ENCODE results near the gene ZFP37.
"Not testable (repeated sequence)": the region's sequence is repeated elsewhere in the genome, so short reads cannot be mapped to it uniquely, and the experiment has no call there.

Gene ZFP37

GRCh38 chr9:113056191-113057106, at the start of gene ZFP37:
Gene ZFP37 (minus strand): TSS chr9:113056724. CDS start chr9:113056688, 36 bp downstream.
- Mint-ChIP-seq H3K4me3 (no peak within 1 kb of the TSS), H3K27me3 (peaks cover 18% of the 10 kb centered on the region), H3K9me3 (peaks cover 8% of the 10 kb centered on the region), H3K27ac (no peak within 1 kb of the TSS), H3K36me3 (ENCODE audit: low read depth) (peaks cover 13% of the 10 kb centered on the region), H3K4me1 (no peaks in the 10 kb centered on the region)
- ATAC-seq, result peak; percentile 95
- peak; percentile 78 for DNase-seq

- H3K9me3 Mint-ChIP-seq; H3K36me3 Mint-ChIP-seq (ENCODE audit: low read depth); H3K4me3 Mint-ChIP-seq; H3K4me1 Mint-ChIP-seq; ATAC-seq; DNase-seq; H3K27me3 Mint-ChIP-seq; H3K27ac Mint-ChIP-seq: not testable (repeated sequence)
These were observed 48.8 kb upstream of the ZFP37 start for GRCh38 chr9:113105345-113105744.

- H3K27me3 Mint-ChIP-seq, result peaks cover 44% of the 10 kb centered on the region
These were observed 39.0 kb upstream of the ZFP37 start for GRCh38 chr9:113095561-113095960.

GRCh38 chr9:113089924-113090323, 33.4 kb upstream of the ZFP37 start:
- not testable (repeated sequence) for H3K36me3 Mint-ChIP-seq (ENCODE audit: low read depth); DNase-seq; H3K27ac Mint-ChIP-seq; ATAC-seq; H3K4me3 Mint-ChIP-seq; H3K9me3 Mint-ChIP-seq; H3K4me1 Mint-ChIP-seq
- peaks cover 38% of the 10 kb centered on the region for H3K27me3 Mint-ChIP-seq

More at GRCh38 chr9:113095561-113095960, 39.0 kb upstream of the ZFP37 start:
- no peak for ATAC-seq
- DNase-seq, result no peak
- Mint-ChIP-seq H3K27ac (no peak overlapping the region), H3K4me3 (no peak overlapping the region), H3K36me3 (ENCODE audit: low read depth) (no peaks in the 10 kb centered on the region), H3K9me3 (peaks cover under 1% of the 10 kb centered on the region), H3K4me1 (no peaks in the 10 kb centered on the region)

GRCh38 chr9:113089143-113089505, 32.6 kb upstream of the ZFP37 start:
- H3K4me1 Mint-ChIP-seq; H3K36me3 Mint-ChIP-seq (ENCODE audit: low read depth); H3K9me3 Mint-ChIP-seq; DNase-seq; H3K27ac Mint-ChIP-seq; H3K4me3 Mint-ChIP-seq; ATAC-seq: not testable (repeated sequence)
- H3K27me3 Mint-ChIP-seq, result peaks cover 36% of the 10 kb centered on the region

GRCh38 chr9:113088456-113089142, 32.1 kb upstream of the ZFP37 start:
- H3K9me3 Mint-ChIP-seq; H3K27ac Mint-ChIP-seq; H3K4me1 Mint-ChIP-seq; DNase-seq; H3K4me3 Mint-ChIP-seq; H3K36me3 Mint-ChIP-seq (ENCODE audit: low read depth); ATAC-seq: not testable (repeated sequence)
- H3K27me3 Mint-ChIP-seq, result peaks cover 33% of the 10 kb centered on the region

GRCh38 chr9:113062932-113063310, 6.4 kb upstream of the ZFP37 start:
- peaks cover 13% of the 10 kb centered on the region for H3K36me3 Mint-ChIP-seq (ENCODE audit: low read depth)
- ATAC-seq, H3K9me3 Mint-ChIP-seq, H3K4me3 Mint-ChIP-seq, H3K27ac Mint-ChIP-seq, DNase-seq, H3K4me1 Mint-ChIP-seq: not testable (repeated sequence)
- peaks cover 16% of the 10 kb centered on the region for H3K27me3 Mint-ChIP-seq

- not testable (repeated sequence) for DNase-seq, H3K9me3 Mint-ChIP-seq, ATAC-seq, H3K27ac Mint-ChIP-seq, H3K4me3 Mint-ChIP-seq, H3K4me1 Mint-ChIP-seq
- H3K36me3 Mint-ChIP-seq (ENCODE audit: low read depth), result peaks cover 13% of the 10 kb centered on the region
- peaks cover 18% of the 10 kb centered on the region for H3K27me3 Mint-ChIP-seq
These were observed 5.9 kb upstream of the ZFP37 start for GRCh38 chr9:113062256-113062931.

- not testable (repeated sequence) for DNase-seq, H3K4me1 Mint-ChIP-seq, ATAC-seq, H3K4me3 Mint-ChIP-seq, H3K9me3 Mint-ChIP-seq, H3K27ac Mint-ChIP-seq
- Mint-ChIP-seq H3K27me3 (peaks cover 18% of the 10 kb centered on the region), H3K36me3 (ENCODE audit: low read depth) (peaks cover 13% of the 10 kb centered on the region)
These were observed 4.7 kb upstream of the ZFP37 start for GRCh38 chr9:113061072-113061850.

GRCh38 chr9:113059581-113060284, 3.2 kb upstream of the ZFP37 start:
- H3K4me1 Mint-ChIP-seq, ATAC-seq, H3K9me3 Mint-ChIP-seq, H3K27ac Mint-ChIP-seq, DNase-seq: not testable (repeated sequence)
- peaks cover 13% of the 10 kb centered on the region for H3K36me3 Mint-ChIP-seq (ENCODE audit: low read depth)
- H3K27me3 Mint-ChIP-seq, result peaks cover 18% of the 10 kb centered on the region
- peak overlapping the region; percentile 37 for H3K4me3 Mint-ChIP-seq

- no peak for DNase-seq
- Mint-ChIP-seq H3K4me1 (no peaks in the 10 kb centered on the region), H3K4me3 (no peak overlapping the region), H3K27me3 (peaks cover 18% of the 10 kb centered on the region), H3K9me3 (peaks cover 8% of the 10 kb centered on the region), H3K27ac (no peak overlapping the region), H3K36me3 (ENCODE audit: low read depth) (peaks cover 13% of the 10 kb centered on the region)
- no peak for ATAC-seq
These were observed 669 bp upstream of the ZFP37 start for GRCh38 chr9:113057193-113057592.

- DNase-seq, result no peak
- H3K36me3 Mint-ChIP-seq (ENCODE audit: low read depth), result peaks cover 72% of the 10 kb centered on the region
- H3K4me3 Mint-ChIP-seq, result no peak overlapping the region
- H3K9me3 Mint-ChIP-seq, result peaks cover 68% of the 10 kb centered on the region
- H3K27ac Mint-ChIP-seq, result no peak overlapping the region
- H3K27me3 Mint-ChIP-seq, result no peaks in the 10 kb centered on the region
- no peaks in the 10 kb centered on the region for H3K4me1 Mint-ChIP-seq
- ATAC-seq, result no peak
These were observed 13.5 kb downstream of the ZFP37 start for GRCh38 chr9:113042884-113043657.

- Mint-ChIP-seq H3K36me3 (ENCODE audit: low read depth) (peaks cover 7% of the 10 kb centered on the region), H3K27ac (no peak overlapping the region), H3K4me3 (no peak overlapping the region), H3K4me1 (no peaks in the 10 kb centered on the region), H3K27me3 (peaks cover 2% of the 10 kb centered on the region), H3K9me3 (peaks cover 57% of the 10 kb centered on the region)
- DNase-seq (no peak), ATAC-seq (no peak)
These were observed 30.3 kb downstream of the ZFP37 start for GRCh38 chr9:113026200-113026599.
